NCI-H187 treated with DMSO at 0.1 percent for 48 hours (cell line): ENCODE results near the gene DLX4.
A peak's percentile ranks its signal among the peaks of the same experiment; 100 is the strongest.

Source experiments
- DNase-seq: peaks from one replicate; lab custom pipeline; 2025; lab: John Stamatoyannopoulos, UW

The DLX4 gene

GRCh38 chr17:49946964-49947584 is 21.9 kb upstream of the DLX4 start:
- no peak for DNase-seq

GRCh38 chr17:49949634-49950033 is 19.4 kb upstream of the DLX4 start:
- no peak for DNase-seq

- DNase-seq: no peak
Measured at GRCh38 chr17:49951362-49952082, 17.5 kb upstream of the DLX4 start.

DNA sequence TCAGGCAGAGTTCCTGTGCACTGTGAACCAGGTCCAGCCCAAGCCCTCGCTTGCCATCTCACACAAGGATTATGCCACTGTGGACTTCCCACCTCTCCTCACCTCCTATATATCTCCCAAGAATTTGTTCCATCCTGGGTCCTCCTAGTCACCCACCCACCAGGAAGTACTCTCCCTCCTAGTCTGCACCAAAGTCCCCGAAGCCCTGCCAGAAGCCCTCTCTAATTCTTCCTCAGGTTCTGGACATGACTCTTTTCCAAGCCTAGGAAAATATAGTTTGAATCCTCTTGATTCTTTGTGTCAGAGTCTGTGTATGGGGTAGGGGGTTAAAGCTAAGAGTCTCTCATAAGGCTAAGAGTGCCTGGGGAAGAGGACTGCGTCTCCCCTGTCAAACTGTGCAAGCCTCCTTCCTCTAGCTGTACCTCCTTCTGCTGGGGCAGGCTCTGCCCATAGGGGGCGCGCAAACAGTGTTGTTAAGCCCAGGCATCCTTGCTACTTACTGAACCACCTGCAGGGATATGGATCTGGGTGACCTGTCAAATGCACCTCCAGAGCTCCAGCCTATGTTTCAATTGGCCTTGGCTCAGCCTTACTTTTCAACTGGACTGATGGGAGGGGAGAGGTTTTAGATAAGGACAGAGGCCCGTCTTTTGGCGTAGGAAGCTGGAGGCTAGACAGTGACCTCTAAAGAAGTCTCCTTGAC is 16.6 kb upstream of the DLX4 start:
- DNase-seq: peak; percentile 35

DNA sequence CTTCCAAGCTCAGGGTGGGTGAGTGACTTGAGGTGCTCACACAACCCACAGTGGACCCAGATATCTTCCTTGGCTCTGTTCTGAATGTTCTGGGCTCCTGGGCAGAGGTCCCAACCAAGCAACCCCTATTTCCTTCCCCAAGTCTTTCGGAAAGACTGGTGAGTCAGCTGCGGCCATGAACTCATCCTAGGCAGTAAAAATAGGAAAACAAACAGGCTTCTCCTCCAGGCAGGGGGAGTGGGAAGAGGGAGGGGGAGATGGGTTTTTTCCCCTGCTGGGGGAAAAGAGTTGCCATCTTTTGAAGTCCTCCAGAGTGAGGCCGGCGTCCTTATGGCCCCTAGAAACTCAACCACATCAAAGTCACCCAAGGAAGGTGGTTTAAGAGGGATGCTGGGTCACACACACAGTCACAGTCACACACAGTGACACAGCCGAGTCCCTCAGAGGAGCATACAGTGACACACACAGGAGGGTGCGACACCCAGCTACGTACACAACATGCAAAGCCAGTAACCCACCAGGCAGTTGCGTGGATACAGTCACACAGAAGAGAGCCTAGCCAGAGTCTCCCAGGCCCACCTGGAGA is 16.0 kb upstream of the DLX4 start:
- no peak for DNase-seq

DNA sequence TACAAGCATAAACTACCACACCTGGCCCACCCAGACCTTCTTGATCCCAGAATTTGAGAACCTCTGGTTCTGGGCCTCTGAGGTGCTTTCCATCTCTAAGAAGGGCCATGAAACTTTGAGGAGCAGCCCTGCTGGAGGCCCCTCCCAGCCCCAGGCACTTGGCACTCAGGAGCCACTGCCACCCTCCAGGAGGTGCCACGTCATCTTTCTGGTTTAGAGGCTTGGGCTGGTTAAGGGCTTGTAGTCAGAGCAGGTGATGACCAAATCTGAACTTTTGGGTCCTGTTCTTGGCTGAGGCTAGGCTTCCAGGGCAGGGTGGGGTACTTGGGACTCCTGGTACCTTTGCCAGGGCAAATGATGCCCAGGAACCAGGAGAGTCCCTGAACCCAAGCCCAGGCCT is 13.8 kb upstream of the DLX4 start:
- DNase-seq: no peak

DNA sequence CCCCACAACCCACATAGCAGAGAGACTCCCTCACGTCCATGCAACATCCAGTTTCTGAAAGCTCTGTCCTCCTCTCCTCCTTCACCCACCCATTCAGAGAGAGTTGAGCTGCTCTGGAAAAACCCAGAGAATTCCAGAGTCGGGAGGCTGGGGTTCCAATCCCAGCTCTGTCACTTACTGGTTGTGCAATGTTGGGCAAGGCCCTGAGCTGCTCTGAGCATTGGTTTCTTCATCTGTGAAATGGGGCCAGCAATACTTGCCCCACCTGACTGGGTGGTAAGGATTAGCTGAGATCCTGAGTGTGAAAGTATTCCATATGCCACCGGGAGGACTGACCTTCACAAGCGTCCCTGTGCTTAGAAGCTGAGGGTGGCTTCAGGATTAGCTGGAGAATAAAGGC is 12.2 kb upstream of the DLX4 start:
- DNase-seq: no peak

- no peak for DNase-seq
Measured at GRCh38 chr17:49957350-49957749, 11.6 kb upstream of the DLX4 start.

DNA sequence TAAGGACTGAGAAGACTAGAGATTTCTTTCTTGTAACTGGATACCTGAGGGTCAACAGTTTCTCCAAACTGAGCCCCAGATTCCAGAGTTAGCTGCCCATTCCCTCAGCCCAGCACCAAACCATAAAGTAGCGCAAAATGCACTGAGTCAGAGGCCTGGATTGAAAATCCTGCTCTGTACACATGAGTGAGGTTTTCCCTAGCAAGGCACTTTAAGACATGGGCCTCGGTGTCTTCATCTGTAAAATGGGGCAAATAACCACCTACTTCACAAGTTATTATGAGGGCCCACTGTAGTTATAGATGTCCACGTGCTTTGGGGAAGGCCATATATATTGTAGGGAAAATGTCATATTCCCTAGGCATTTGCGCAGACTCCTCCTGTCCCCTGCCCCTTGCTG is 10.3 kb upstream of the DLX4 start:
- no peak for DNase-seq

GRCh38 chr17:49959183-49959935 is 9.6 kb upstream of the DLX4 start:
- no peak for DNase-seq

- no peak for DNase-seq
Measured at GRCh38 chr17:49962599-49963308, 6.2 kb upstream of the DLX4 start.

- no peak for DNase-seq
Measured at GRCh38 chr17:49963309-49963625, 5.7 kb upstream of the DLX4 start.

GRCh38 chr17:49963626-49964302 is 5.2 kb upstream of the DLX4 start:
- no peak for DNase-seq

DNA sequence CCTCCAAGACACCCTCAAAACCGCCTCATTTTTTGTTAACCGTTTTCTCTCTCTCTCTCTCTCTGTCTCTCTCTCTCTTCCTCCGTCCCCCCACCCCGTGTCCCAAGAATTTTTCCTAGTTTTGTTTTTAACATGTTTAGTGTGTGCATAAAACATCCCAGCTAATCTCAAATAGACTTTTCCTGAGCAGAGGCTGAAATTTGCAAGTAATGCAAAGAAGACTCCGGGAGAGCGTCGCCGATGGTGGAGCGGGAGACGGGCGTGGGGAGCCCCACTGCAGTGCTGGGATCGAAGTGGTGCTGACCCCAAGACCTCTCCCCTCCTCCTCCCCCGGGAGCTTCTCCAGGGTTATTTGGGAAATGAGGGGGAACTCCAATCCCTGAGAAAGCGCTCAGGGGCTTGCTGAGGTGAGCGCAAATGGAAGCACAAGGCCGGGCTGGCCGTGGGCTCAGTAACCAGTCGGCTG is 4.7 kb upstream of the DLX4 start:
- no peak for DNase-seq

DNA sequence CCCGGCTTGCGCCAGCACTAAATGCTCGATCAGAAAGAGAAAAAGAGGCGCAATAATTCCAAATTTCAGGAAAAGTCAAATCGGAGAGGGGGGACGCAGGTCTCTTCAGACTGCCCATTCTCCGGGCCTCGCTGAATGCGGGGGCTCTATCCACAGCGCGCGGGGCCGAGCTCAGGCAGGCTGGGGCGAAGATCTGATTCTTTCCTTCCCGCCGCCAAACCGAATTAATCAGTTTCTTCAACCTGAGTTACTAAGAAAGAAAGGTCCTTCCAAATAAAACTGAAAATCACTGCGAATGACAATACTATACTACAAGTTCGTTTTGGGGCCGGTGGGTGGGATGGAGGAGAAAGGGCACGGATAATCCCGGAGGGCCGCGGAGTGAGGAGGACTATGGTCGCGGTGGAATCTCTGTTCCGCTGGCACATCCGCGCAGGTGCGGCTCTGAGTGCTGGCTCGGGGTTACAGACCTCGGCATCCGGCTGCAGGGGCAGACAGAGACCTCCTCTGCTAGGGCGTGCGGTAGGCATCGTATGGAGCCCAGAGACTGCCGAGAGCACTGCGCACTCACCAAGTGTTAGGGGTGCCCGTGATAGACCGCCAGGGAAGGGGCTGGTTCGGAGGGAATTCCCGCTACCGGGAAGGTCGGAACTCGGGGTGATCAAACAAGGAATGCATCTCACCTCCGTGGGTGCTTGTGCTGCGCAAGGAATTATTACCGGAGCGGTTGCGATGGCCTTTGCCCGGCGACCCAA is 4.0 kb upstream of the DLX4 start:
- DNase-seq: no peak

GRCh38 chr17:49965524-49965909 is 3.5 kb upstream of the DLX4 start:
- DNase-seq: no peak

GRCh38 chr17:49966767-49967166 is 2.2 kb upstream of the DLX4 start:
- DNase-seq: no peak

DNA sequence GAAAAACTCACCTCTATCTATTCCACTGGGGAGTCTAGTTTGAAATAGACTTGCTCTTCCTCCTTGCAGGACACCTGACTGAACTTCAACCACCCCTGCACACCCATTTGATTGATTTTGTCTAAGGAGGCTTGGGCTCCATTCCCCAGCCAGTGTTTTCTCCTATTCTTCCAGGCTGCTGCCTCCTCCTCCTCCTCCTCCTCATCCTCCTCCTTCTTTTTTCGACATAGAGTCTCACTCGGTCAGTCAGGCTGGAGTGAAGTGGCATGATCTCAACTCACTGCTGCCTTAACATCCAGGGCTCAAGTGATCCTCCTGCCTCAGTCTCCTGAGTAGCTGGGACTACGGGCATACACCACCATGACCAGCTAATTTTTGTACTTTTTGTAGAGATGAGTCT is 1.8 kb upstream of the DLX4 start:
- DNase-seq: no peak

GRCh38 chr17:49967621-49968404 is 1.2 kb upstream of the DLX4 start:
- DNase-seq: no peak
